Mononuclear cell (primary cell): ENCODE data around the gene COPS8. TPM values are rescaled to one million over a fixed set of nuclear protein-coding genes. Genes with fewer than 3 reads are reported as not detected.

Experiments
- H3K27me3 ChIP-seq: 2 replicates; pipeline ENCODE4 v1.6.0; 2011; ENCODE audit warnings: low read length, control low read depth; ENCODE audit not compliant: insufficient read depth
- H3K4me1 ChIP-seq: 2 replicates; pipeline ENCODE4 v1.5.1; 2011; ENCODE audit warnings: mild to moderate bottlenecking, low read length, control low read depth; ENCODE audit not compliant: insufficient read depth
- H3K4me3 ChIP-seq: 2 replicates; pipeline ENCODE4 v1.5.1; 2011; ENCODE audit warnings: mild to moderate bottlenecking, low read length, moderate library complexity
- H3K9me3 ChIP-seq: 2 replicates; pipeline ENCODE4 v1.5.1; 2011; ENCODE audit warnings: low read depth, mild to moderate bottlenecking, control low read depth, low read length
- total RNA-seq: library from RNA; depleted of rRNA; stranded (reverse); fragments of >200 nt; gene quantifications from one replicate; pipeline ENCODE4 v1.2.3, GENCODE V29; 2012

COPS8 gene
- total RNA-seq, 1 donor = 49.7 TPM

DNA sequence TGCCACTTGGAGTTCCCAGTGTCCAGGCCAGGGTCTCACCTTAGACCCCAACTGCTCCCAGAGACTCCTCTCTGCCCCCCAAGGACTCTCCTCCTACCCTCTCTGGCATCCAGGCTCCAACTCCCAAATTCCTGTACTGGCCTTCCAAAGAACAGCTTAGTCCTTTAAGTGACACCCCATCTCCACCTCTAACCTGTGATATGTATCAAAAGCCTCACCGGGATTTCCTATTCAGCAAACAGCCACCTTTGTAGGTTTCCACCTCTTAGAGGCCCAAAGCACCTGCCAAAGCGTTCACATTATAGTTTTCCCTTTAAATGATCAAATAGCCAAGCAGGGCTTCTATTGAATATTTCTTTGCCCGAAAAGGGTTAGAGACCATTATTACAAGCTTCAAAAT, 2.7 kb upstream of the COPS8 start:
- Histone ChIP-seq H3K27me3 (no peaks in the 10 kb centered on the region), H3K9me3 (no peaks in the 10 kb centered on the region), H3K4me3 (no peak overlapping the region), H3K4me1 (peaks cover 16% of the 10 kb centered on the region)

DNA sequence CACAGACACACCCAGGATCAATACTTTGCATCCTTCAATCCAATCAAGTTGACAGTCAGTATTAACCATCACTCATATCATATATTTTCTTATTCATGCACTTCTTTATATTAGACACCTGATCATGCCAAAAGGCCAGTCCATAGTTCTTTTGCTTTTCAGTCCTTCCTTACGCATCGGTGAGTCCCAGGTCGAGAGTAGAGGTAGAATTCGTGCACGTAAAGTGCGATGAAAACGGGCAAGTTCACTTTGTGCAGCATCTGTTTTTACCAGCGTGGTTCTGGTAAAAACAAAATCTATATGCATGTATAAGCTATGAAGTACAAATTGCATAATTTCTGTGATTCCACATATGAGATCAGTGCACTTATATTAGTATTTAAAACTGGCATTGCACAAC, 1.2 kb upstream of the COPS8 start:
- Histone ChIP-seq H3K4me1 (peaks cover 16% of the 10 kb centered on the region), H3K9me3 (no peaks in the 10 kb centered on the region), H3K27me3 (no peaks in the 10 kb centered on the region), H3K4me3 (no peak overlapping the region)

DNA sequence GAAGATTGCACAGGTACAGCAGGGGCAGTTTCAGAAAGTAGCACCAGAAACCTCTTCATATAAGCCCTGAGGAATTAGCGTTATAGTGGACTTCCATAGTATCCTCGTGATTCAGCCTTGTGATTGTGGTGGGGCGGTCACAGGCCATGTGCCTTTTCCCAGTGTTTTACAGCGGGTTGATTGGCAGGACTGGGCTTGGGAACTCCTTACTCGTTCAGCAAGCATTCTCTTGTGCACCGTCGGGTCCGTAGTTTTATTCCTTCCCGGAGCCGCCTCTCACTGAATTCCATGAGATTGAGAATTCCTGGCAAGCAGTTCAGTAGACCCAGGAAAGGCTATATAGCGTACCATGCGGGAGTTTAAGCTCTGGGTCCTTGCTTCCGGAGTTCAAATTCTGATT, 5.2 kb downstream of the COPS8 start:
- Histone ChIP-seq H3K9me3 (no peaks in the 10 kb centered on the region), H3K4me3 (no peak overlapping the region), H3K4me1 (peaks cover 9% of the 10 kb centered on the region), H3K27me3 (no peaks in the 10 kb centered on the region)

DNA sequence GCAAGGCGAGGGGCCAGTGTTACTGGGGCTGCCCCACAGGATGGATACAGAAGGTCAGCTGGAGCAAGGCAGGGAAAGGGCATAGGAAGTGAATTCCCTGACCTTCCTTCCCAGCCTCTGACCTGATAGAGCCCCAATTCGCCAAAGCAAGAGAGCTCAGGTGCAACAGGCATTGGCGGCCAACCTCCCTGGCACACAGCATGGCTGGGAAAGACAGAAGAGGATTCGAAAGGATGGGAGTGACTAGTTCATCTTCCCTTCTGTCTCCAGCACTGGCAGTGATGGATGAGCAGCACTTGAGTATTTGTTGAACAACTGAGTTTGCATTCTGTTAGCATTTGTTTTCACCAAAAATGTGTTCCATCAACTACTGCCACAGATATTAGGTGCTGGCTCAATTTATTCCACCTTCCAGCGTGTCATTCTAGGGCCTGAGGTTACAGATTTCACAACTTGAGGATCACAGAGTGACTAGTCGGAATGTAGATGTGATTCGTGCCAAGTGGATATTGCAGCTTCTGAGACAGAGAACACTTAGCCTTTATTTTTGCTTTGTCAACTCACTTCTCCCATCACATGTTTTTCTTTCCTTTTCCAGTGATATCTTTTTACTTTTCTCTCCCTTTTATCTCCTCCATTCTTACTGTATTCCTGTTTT, 6.2 kb downstream of the COPS8 start:
- Histone ChIP-seq H3K27me3 (no peaks in the 10 kb centered on the region), H3K9me3 (no peaks in the 10 kb centered on the region)

DNA sequence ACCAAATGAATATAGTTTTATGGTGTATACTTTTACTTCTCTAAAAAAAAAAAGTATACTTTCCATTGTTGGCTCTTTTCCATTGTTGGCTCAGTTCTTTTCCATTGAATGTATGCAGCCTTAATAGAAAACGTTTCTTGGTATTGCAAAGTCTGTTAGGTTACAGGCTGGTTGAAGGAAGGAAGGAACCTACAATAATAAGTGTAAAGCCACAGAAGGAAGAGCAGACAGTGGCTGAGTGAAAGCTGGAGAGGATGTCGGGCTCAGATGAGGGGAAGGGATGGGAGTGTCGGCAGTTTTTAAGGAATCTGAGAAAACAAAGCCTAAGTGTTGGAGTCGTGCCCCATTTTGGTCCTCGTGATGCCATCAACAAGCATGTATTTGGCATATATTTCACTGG, 6.8 kb downstream of the COPS8 start:
- Histone ChIP-seq H3K27me3 (no peaks in the 10 kb centered on the region), H3K9me3 (no peaks in the 10 kb centered on the region), H3K4me3 (no peak overlapping the region), H3K4me1 (peaks cover 2% of the 10 kb centered on the region)

More for the DNA sequence above, 6.2 kb downstream of the COPS8 start:
- H3K4me3 ChIP-seq = no peak overlapping the region
- peaks cover 3% of the 10 kb centered on the region for H3K4me1 ChIP-seq

DNA sequence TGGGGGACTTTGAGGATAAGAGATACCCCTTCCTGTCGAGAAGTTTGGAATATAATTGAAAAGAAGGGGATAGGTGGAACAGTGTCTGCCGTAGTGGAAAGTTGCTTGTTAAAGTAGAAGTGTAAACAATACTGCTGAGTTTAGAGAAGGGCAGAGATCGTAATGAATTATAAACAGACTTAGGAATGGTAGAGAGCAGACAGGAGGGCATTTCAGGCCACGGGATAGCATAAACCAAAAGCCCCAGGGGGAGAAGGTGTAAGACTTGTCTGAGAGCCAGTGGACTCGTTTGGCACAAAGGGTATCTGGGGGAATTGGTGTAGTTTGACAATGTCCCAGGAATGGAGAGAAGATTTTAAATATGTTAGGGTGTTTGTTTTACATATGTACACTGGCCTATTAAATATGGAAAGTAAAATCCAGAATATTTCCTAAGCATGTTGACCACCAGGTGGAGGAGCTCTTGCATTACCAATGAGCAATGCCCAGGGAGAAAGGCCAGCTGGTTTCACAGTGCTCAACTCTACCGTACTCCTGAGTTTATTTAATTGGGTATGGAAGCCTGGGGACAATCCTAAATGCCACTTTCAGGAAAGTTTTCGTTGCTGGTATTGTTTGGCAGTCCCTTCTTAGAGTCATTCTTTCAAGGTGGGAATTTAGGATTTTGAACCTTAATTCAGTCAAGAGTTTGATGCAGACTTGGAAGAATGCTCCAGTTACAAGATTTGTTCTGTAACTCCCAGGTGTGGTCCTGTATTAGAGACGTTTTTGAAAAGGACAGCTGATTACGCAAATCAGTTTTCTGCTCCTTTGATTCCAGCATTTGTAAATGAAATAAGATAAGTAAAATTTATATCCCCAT, 7.5 kb downstream of the COPS8 start:
- no peaks in the 10 kb centered on the region for H3K4me1 ChIP-seq
- no peaks in the 10 kb centered on the region for H3K27me3 ChIP-seq

DNA sequence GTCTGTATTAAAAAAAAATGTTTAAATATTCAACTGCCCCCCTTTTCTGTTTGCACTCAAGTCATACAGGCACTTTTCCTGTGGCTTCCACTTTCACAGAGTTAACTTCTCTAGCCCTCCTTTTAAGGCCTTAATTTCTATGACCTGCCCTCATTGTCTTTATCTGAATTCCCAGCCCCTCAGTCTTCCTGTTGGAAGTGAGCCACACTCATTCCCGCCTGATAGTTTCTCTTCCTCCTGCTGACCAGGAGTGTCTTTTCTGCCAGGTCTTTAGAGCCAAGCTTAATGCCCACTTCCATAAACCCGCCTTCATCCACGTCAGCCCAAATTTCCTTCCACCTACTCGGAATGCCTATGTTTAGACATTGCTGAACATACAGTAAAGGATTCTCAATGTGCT, 10.5 kb downstream of the COPS8 start:
- no peak overlapping the region for H3K4me3 ChIP-seq
- no peaks in the 10 kb centered on the region for H3K4me1 ChIP-seq
- no peaks in the 10 kb centered on the region for H3K9me3 ChIP-seq
- no peaks in the 10 kb centered on the region for H3K27me3 ChIP-seq

More for the DNA sequence above, 7.5 kb downstream of the COPS8 start:
- Histone ChIP-seq H3K9me3 (no peaks in the 10 kb centered on the region), H3K4me3 (no peak overlapping the region)

DNA sequence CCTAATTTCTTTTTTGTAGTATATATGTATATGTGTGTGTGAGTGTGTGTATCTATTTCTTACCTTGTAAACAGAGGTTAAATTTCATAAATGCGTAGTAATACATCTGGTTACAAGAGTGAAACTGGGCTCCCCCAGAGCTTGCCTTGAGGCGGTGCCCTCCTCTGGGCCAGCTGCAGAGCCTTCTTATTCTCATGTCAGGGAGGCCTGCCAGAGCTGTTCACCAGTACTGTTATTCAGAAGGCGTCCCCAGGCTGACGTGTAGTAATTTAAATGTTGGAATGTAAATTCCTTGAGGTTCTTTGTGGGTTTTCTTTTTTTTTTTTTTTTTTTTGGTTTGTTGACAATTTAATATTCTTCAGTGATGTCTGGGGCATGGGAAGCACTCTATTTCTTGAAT, 11.2 kb downstream of the COPS8 start:
- H3K9me3 ChIP-seq = no peaks in the 10 kb centered on the region
- H3K4me3 ChIP-seq = no peak overlapping the region
- no peaks in the 10 kb centered on the region for H3K4me1 ChIP-seq
- H3K27me3 ChIP-seq = no peaks in the 10 kb centered on the region

DNA sequence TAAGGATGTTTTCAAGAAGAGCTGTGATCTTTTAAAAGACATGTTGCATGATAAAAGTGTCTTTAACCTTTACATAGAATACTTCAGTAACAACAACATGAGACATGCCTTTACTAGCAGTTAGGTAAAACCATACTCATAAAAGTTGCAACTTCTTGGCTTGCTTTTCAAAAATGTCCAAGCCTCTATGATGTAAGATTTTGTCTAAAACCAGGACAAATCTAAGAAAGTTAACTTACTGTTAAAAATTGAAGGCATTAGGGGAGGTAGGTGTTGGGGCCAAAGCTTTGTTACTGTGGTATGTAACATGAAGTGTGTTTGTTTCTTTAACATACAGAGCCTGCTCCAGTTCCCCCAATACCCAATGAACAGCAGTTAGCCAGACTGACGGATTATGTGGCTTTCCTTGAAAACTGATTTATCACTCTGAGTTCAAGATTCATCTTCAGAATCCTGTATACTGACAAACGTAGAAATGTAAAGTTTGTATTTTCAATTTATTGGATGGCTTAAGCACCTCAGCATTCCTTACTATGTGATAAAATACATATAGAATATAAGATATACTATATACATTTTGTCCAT, 11.7 kb downstream of the COPS8 start:
- H3K9me3 ChIP-seq = no peaks in the 10 kb centered on the region
- no peak overlapping the region for H3K4me3 ChIP-seq
- no peaks in the 10 kb centered on the region for H3K27me3 ChIP-seq
- H3K4me1 ChIP-seq = no peaks in the 10 kb centered on the region

DNA sequence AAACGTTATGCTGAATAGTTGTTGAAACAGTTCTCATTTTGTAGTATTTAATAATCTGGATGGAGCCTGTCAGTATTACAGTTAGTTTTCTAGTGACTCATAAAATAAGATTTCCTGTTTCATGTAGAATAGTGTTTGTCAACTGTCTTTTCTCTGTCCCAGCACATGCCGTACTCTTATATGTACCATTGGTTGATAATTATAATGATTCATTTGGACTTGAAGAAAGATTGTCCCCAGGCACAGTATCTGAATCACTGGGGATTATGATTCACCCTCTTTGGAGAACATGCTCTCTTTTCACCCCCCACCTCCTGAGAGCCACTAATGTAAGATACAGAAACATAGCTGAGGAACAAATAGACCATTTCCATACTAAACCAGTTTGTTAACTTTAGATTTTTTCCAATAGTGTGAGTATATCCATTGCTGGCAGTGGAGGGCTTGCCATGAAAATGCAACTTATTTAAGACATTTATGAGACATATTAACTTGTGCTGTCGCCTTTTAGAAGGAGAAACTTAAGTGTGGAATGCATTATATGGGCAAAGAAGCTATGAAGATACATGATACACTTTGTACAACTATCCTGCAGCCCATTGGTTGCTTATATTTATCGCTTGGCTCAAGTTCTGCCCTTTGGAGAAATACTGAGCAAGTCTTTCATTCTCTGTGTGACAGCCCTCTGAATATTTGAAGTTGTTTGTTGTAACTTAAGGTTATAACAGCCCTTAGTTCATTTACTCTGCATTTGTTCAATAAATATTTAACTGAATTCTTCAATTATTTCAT, 12.4 kb downstream of the COPS8 start:
- no peaks in the 10 kb centered on the region for H3K27me3 ChIP-seq
- H3K4me1 ChIP-seq = no peaks in the 10 kb centered on the region
- H3K9me3 ChIP-seq = no peaks in the 10 kb centered on the region
- H3K4me3 ChIP-seq = no peak overlapping the region

DNA sequence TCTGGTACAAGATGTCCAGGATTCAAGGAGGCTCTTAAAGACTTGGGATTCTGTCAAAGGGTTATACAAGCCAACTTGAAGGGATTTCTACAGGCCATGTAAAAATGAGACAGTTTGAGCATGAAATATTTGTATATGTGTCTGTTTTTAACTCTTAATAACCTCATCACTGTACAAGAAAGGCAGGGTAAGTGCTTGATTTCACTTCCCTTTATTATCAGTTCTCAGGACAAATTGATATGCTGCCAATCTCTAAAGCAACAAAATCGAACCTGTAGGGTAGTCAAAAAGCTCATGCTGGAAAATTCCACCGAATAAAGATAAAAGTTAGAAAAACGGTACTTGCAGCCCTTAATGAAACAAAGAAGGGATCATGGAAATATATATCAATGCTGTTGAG, 14.1 kb downstream of the COPS8 start:
- H3K4me1 ChIP-seq = no peaks in the 10 kb centered on the region
- no peaks in the 10 kb centered on the region for H3K9me3 ChIP-seq
- H3K4me3 ChIP-seq = no peak overlapping the region

DNA sequence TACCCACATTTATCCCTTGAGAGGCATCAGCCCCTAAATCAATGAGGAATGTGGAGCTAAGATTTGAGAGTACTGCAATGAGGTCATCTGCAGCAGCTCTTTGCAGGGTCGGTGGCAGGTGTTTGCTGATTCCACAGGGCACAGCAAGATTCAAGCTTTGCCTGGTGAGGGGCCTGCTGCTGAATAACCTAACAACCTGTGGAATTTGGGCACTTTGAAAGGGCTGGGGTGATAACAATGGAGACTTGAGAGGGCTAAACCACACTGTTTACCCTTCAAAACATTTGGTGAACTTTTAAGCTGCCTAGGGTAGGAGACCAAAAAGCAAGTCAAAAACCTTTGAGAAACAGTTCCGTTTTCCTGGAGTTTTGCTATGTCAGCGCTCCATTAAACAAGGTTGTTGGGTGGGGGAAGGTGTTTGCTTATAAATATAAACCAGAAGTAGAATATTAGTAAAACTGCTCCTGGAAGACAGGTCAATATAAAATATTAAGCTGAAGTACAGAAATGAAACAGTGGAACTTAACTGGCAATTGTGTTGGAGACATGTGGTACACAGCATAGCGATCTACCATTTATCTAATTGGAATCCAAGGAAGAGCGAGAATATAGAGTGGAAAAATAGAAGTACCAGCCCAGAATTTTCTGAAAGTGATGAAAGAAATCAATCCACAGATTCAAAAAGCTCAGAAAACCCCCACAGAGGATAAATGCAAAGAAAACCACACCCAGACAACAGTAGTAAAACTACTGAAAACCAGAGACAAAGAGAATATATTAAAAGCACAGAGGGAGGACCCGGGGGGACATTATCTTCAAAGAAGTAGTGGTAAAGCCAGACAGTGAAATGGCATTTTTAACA, 15.7 kb downstream of the COPS8 start:
- no peaks in the 10 kb centered on the region for H3K9me3 ChIP-seq
- no peak overlapping the region for H3K4me3 ChIP-seq
- H3K4me1 ChIP-seq = no peaks in the 10 kb centered on the region
- H3K27me3 ChIP-seq = no peaks in the 10 kb centered on the region

More for the DNA sequence above, 14.1 kb downstream of the COPS8 start:
- H3K27me3 ChIP-seq = no peaks in the 10 kb centered on the region

DNA sequence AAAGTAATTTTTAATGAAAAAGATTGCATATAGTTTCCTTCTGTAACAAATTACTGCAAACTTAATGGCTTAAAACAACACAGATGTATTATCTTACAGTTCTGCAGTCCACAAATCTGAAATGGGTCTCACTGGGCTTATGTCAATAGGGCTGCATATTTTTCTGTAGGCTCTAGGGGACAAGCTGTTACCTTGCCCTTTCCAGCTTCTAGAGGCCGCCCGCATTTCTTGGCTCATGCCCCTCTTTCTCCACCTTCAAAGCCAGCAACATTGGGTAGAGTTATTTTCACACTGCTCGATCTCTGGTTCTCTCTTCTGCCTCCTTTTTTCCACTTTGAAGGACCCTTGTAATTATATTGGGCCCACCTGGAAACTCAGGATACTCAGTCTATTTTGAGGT, 16.7 kb downstream of the COPS8 start:
- no peaks in the 10 kb centered on the region for H3K9me3 ChIP-seq
- H3K4me1 ChIP-seq = no peaks in the 10 kb centered on the region
- no peaks in the 10 kb centered on the region for H3K27me3 ChIP-seq
- no peak overlapping the region for H3K4me3 ChIP-seq

DNA sequence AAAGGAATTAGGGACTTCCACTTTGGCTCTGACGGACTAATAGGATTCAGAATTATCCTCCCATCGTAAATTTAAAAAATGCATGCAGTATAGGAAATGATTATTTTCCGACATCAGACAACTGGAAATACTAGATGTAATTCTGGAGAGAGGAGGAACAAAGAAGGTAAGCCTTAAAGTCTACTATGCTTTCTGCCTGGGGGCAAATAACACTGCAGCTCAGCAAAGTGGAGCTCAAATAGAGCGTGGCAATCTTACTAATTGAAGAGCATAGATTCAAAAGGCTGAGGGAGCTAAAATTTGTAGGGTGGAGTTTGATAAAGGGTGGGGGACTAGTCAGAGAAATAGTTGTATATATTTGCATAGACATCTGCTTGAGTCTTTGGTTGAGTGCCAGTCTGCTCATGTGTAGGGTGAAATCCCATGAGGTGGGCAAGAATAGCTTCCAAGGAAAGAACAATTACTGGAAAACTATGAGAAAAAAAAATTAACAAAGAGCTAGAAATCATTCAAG, 23.8 kb downstream of the COPS8 start:
- Histone ChIP-seq H3K4me3 (no peak overlapping the region), H3K4me1 (no peaks in the 10 kb centered on the region), H3K9me3 (peaks cover 10% of the 10 kb centered on the region), H3K27me3 (no peaks in the 10 kb centered on the region)
